ELF-1 (cell line): ENCODE measurements around the gene SOX11.
A peak's percentile ranks its signal among the peaks of the same experiment; 100 is the strongest.
"Not testable (repeated sequence)": the region's sequence is repeated elsewhere in the genome, so short reads cannot be mapped to it uniquely, and the experiment has no call there.

Source experiments
- DNase-seq: peaks from one replicate; pipeline ENCODE4 v3.0.0-alpha.2; 2016; ENCODE audit warnings: low read depth, low spot score

The SOX11 gene

GRCh38 chr2:5691985-5692529 is at the start of gene SOX11:
Gene SOX11, plus strand, starts transcription at chr2:5692384. Its CDS starts 338 bp downstream, at chr2:5692722.
- peak; percentile 97 for DNase-seq

GRCh38 chr2:5652734-5653133 is 39.5 kb upstream of the SOX11 start:
- DNase-seq, result not testable (repeated sequence)

GRCh38 chr2:5653756-5654155 is 38.4 kb upstream of the SOX11 start:
- not testable (repeated sequence) for DNase-seq

- no peak for DNase-seq
Observed at GRCh38 chr2:5657231-5657630, 35.0 kb upstream of the SOX11 start.

GRCh38 chr2:5660591-5660990 is 31.6 kb upstream of the SOX11 start:
- no peak for DNase-seq

- no peak for DNase-seq
Observed at GRCh38 chr2:5661362-5661761, 30.8 kb upstream of the SOX11 start.

- no peak for DNase-seq
Observed at GRCh38 chr2:5664278-5664681, 27.9 kb upstream of the SOX11 start.

- DNase-seq, result no peak
Observed at GRCh38 chr2:5665066-5665465, 27.1 kb upstream of the SOX11 start.

- peak; percentile 34 for DNase-seq
Observed at GRCh38 chr2:5666798-5667197, 25.4 kb upstream of the SOX11 start.

GRCh38 chr2:5667655-5668054 is 24.5 kb upstream of the SOX11 start:
- not testable (repeated sequence) for DNase-seq

GRCh38 chr2:5668682-5669250 is 23.4 kb upstream of the SOX11 start:
- no peak for DNase-seq

- no peak for DNase-seq
Observed at GRCh38 chr2:5672749-5673144, 19.4 kb upstream of the SOX11 start.

- DNase-seq, result peak; percentile 44
Observed at GRCh38 chr2:5673145-5674025, 18.8 kb upstream of the SOX11 start.

- no peak for DNase-seq
Observed at GRCh38 chr2:5674026-5674340, 18.2 kb upstream of the SOX11 start.

GRCh38 chr2:5677133-5677532 is 15.1 kb upstream of the SOX11 start:
- DNase-seq, result no peak

GRCh38 chr2:5683471-5683870 is 8.7 kb upstream of the SOX11 start:
- no peak for DNase-seq

GRCh38 chr2:5685225-5685624 is 7.0 kb upstream of the SOX11 start:
- no peak for DNase-seq

- no peak for DNase-seq
Observed at GRCh38 chr2:5686068-5686467, 6.1 kb upstream of the SOX11 start.

- DNase-seq, result no peak
Observed at GRCh38 chr2:5686536-5686935, 5.6 kb upstream of the SOX11 start.

- DNase-seq, result no peak
Observed at GRCh38 chr2:5689750-5690149, 2.4 kb upstream of the SOX11 start.

GRCh38 chr2:5690286-5690685 is 1.9 kb upstream of the SOX11 start:
- DNase-seq, result peak; percentile 31

GRCh38 chr2:5690718-5691220 is 1.4 kb upstream of the SOX11 start:
- peak; percentile 56 for DNase-seq
